Panc1 (cell line): Measurements from ENCODE around the gene CEP128.

Source experiments
- CTCF ChIP-seq: fragments of 450-650 bp; IDR thresholded peaks from 2 replicates; pipeline ENCODE4 v1.5.1; 2017; ENCODE audit warnings: mild to moderate bottlenecking
- POLR2AphosphoS5 ChIP-seq: IDR thresholded peaks from 2 replicates; pipeline ENCODE4 v1.6.1; 2012; ENCODE audit warnings: mild to moderate bottlenecking, low read depth, low read length, moderate library complexity
- REST ChIP-seq, 2 experiments: IDR thresholded peaks; 2 replicates each; pipeline ENCODE4 v1.6.1; 2011 to 2012; ENCODE audit warnings: low read depth in 2 of 2, control low read depth in 1 of 2, low read length in 1 of 2, mild to moderate bottlenecking in 1 of 2, moderate library complexity in 1 of 2; ENCODE audit not compliant: insufficient read depth in 1 of 2
- SIN3A ChIP-seq: IDR thresholded peaks from 2 replicates; pipeline ENCODE4 v1.6.1; 2012; ENCODE audit warnings: low read depth, mild to moderate bottlenecking, low read length, moderate library complexity, borderline replicate concordance; ENCODE audit not compliant: insufficient read depth

GRCh38 chr14:80644826-80645225 lies 296.7 kb downstream of the CEP128 start:
- TF ChIP-seq REST (IDR thresholded peaks at IDR 0.05; ENCODE audit: insufficient read depth in 1 of 2, low read depth in 2 of 2, low read length in 1 of 2) (no peak), CTCF (no peak), POLR2AphosphoS5 (no peak), SIN3A (no peak)
